Panc1 (cell line): ENCODE measurements around the gene TCHP. TPM values are rescaled to one million over a fixed set of nuclear protein-coding genes. Genes with fewer than 3 reads are reported as not detected.

Experiments
- ATAC-seq: fragments of 200-7000 bp; cut with Tn5 transposase; 2 replicates; pipeline ENCODE4 v1.9.1; 2020; ENCODE audit warnings: mild to moderate bottlenecking, moderate library complexity
- BruUV-seq: library from RNA; stranded (reverse); fragments of 400-500 nt; replicated peaks from 2 replicates; lab custom pipeline; 2021; lab: Mats Ljungman, UMichigan
- CTCF ChIA-PET: fragments of 300-600 bp; sonication (Branson Sonifier 250); formaldehyde crosslinking; loops from one replicate; lab custom pipeline; 2022; ENCODE audit warnings: antibody characterized with exemption; lab: Charles Lee
- POLR2A ChIA-PET: fragments of 300-600 bp; sonication (Branson Sonifier 250); formaldehyde crosslinking; loops from one replicate; lab custom pipeline; 2022; ENCODE audit warnings: antibody characterized with exemption; lab: Charles Lee
- DNase-seq: peaks from one replicate; pipeline ENCODE4 v3.0.0-alpha.2; 2010; ENCODE audit warnings: low read depth, low spot score
- H3K27ac ChIP-seq: 2 replicates; pipeline ENCODE4 v1.5.1; 2011; ENCODE audit warnings: mild to moderate bottlenecking, low read length, inconsistent platforms
- H3K27me3 ChIP-seq: fragments of 200-500 bp; sonication (Bioruptor generic); 2 replicates; pipeline ENCODE4 v1.6.0; 2014; ENCODE audit warnings: low read length, inconsistent platforms; ENCODE audit not compliant: control insufficient read depth, insufficient read depth
- H3K36me3 ChIP-seq: fragments of 200-500 bp; sonication (Bioruptor generic); 2 replicates; pipeline ENCODE4 v1.5.1; 2014; ENCODE audit warnings: inconsistent platforms, mild to moderate bottlenecking, low read length, moderate library complexity; ENCODE audit not compliant: control insufficient read depth, insufficient read depth
- H3K4me1 ChIP-seq: 2 replicates; pipeline ENCODE4 v1.5.1; 2011; ENCODE audit warnings: inconsistent platforms, mild to moderate bottlenecking, low read length, moderate library complexity; ENCODE audit not compliant: control insufficient read depth, insufficient read depth
- H3K4me3 ChIP-seq, 2 experiments: 2 replicates each; pipeline ENCODE4 v1.5.1; 2011 to 2012; ENCODE audit warnings: low read depth in 2 of 2, low read length in 2 of 2, mild to moderate bottlenecking in 2 of 2, inconsistent platforms in 1 of 2, moderate library complexity in 1 of 2
- H3K9me3 ChIP-seq: fragments of 200-500 bp; sonication (Bioruptor generic); 2 replicates; pipeline ENCODE4 v1.5.1; 2014; ENCODE audit warnings: low read depth, mild to moderate bottlenecking, inconsistent platforms, low read length, moderate library complexity; ENCODE audit not compliant: control insufficient read depth, insufficient read depth
- CTCF ChIP-seq: fragments of 450-650 bp; IDR thresholded peaks from 2 replicates; pipeline ENCODE4 v1.5.1; 2017; ENCODE audit warnings: mild to moderate bottlenecking
- POLR2AphosphoS5 ChIP-seq: IDR thresholded peaks from 2 replicates; pipeline ENCODE4 v1.6.1; 2012; ENCODE audit warnings: mild to moderate bottlenecking, low read depth, low read length, moderate library complexity
- REST ChIP-seq, 2 experiments: IDR thresholded peaks; 2 replicates each; pipeline ENCODE4 v1.6.1; 2011 to 2012; ENCODE audit warnings: low read depth in 2 of 2, control low read depth in 1 of 2, low read length in 1 of 2, mild to moderate bottlenecking in 1 of 2, moderate library complexity in 1 of 2; ENCODE audit not compliant: insufficient read depth in 1 of 2
- SIN3A ChIP-seq: IDR thresholded peaks from 2 replicates; pipeline ENCODE4 v1.6.1; 2012; ENCODE audit warnings: low read depth, mild to moderate bottlenecking, low read length, moderate library complexity, borderline replicate concordance; ENCODE audit not compliant: insufficient read depth
- TCF7L2 ChIP-seq: IDR thresholded peaks from 2 replicates; pipeline ENCODE4 v1.6.1; 2011; ENCODE audit warnings: mild to moderate bottlenecking, low read depth, low read length, inconsistent platforms
- in situ Hi-C: cut with HindIII; loops from 2 replicates; pipeline ENCODE4 v1.10.0; 2016; ENCODE audit warnings: low sequenced_read_pairs, low pct_unique_long_range_greater_than_20kb
- intact Hi-C: fragments of 100-400 bp; cut with micrococcal nuclease; formaldehyde crosslinking; loops from one replicate; pipeline ENCODE4 v1.10.0; 2022; ENCODE audit not compliant: unreplicated experiment
- total RNA-seq: library from RNA; stranded (reverse); gene quantifications from one replicate; pipeline ENCODE4 v1.2.1, GENCODE V29; 2021; ENCODE audit not compliant: unreplicated experiment

TCHP gene
- total RNA-seq, 1 experiment from 2014 or later = 25.0 TPM

GRCh38 chr12:109920261-109920780, 20.2 kb downstream of the TCHP start:
- Histone ChIP-seq H3K27me3 (no peaks in the 10 kb centered on the region), H3K4me3 (no peak overlapping the region), H3K36me3 (peaks cover 4% of the 10 kb centered on the region; the same call in 1 of the 2 replicates), H3K27ac (no peak overlapping the region), H3K4me1 (no peaks in the 10 kb centered on the region), H3K9me3 (no peaks in the 10 kb centered on the region)
- intact Hi-C loops (loop anchor here (10.0 kb wide), 1 partner anchor 66 kb away; no protein-coding TSS in a partner anchor), in situ Hi-C loops (no loop called here)
- ChIA-PET POLR2A (no interaction called here), CTCF (no interaction called here)
- ATAC-seq = no peak
- BruUV-seq = no TSS peak
- DNase-seq = no peak
- TF ChIP-seq REST (IDR thresholded peaks at IDR 0.05; ENCODE audit: insufficient read depth in 1 of 2, low read depth in 2 of 2, low read length in 1 of 2) (no peak), SIN3A (no peak), POLR2AphosphoS5 (no peak), TCF7L2 (no peak), CTCF (no peak)

GRCh38 chr12:109921982-109922381, 21.9 kb downstream of the TCHP start:
- DNase-seq = no peak
- no peak overlapping the region for H3K4me3 ChIP-seq
- no peaks in the 10 kb centered on the region for H3K36me3 ChIP-seq
- intact Hi-C loops (loop anchor here (10.0 kb wide), 1 partner anchor 67 kb away; no protein-coding TSS in a partner anchor), in situ Hi-C loops (no loop called here)
- H3K4me1 ChIP-seq = no peaks in the 10 kb centered on the region
- H3K9me3 ChIP-seq = no peaks in the 10 kb centered on the region
- ATAC-seq = no peak
- ChIA-PET POLR2A (no interaction called here), CTCF (no interaction called here)
- BruUV-seq = no TSS peak
- no peak overlapping the region for H3K27ac ChIP-seq
- H3K27me3 ChIP-seq = no peaks in the 10 kb centered on the region
- no peak for TF ChIP-seq CTCF
- no peak for TF ChIP-seq POLR2AphosphoS5
- no peak for TF ChIP-seq SIN3A
- TF ChIP-seq TCF7L2 = no peak
- TF ChIP-seq REST (IDR thresholded peaks at IDR 0.05; ENCODE audit: insufficient read depth in 1 of 2, low read depth in 2 of 2, low read length in 1 of 2) = no peak
